Measurements from ENCODE around the gene LILRB3.

DNA sequence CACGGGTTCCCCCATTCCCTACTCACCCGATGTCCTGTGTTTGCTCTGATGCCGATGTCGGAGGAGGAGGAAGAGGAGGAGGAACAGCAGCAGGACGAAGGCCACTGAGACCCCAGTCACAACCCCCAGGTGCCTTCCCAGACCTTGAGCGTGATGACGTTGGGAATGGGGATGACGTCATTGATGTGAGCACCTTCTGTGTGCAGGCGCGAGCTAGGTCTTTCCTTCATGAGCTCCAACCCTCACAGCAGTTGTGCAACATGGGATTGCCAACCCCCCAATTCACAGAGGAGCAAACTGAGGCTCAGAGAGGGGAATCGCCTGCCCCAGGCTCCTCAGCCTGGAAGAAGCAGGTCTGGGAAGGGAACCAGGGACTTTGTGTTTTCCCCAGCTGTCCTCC lies 30.0 kb upstream of the LILRB3 start:
- TF ChIP-seq POLR2A (IDR thresholded peaks at IDR 0.05), result no peak
- TF ChIP-seq, protein P1, sequence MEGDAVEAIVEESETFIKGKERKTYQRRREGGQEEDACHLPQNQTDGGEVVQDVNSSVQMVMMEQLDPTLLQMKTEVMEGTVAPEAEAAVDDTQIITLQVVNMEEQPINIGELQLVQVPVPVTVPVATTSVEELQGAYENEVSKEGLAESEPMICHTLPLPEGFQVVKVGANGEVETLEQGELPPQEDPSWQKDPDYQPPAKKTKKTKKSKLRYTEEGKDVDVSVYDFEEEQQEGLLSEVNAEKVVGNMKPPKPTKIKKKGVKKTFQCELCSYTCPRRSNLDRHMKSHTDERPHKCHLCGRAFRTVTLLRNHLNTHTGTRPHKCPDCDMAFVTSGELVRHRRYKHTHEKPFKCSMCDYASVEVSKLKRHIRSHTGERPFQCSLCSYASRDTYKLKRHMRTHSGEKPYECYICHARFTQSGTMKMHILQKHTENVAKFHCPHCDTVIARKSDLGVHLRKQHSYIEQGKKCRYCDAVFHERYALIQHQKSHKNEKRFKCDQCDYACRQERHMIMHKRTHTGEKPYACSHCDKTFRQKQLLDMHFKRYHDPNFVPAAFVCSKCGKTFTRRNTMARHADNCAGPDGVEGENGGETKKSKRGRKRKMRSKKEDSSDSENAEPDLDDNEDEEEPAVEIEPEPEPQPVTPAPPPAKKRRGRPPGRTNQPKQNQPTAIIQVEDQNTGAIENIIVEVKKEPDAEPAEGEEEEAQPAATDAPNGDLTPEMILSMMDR (IDR thresholded peaks at IDR 0.05), result no peak

Measured in body of pancreas (tissue), 4 donors.